ENCODE measurements around the gene MANEAL. TPM values are rescaled to one million over a fixed set of nuclear protein-coding genes. Genes with fewer than 3 reads are reported as not detected.

Gene MANEAL
- total and polyA plus RNA-seq, 2 of the 4 experiments (the other 2 are of a cell fraction): 0.54 to 0.55 TPM

DNA sequence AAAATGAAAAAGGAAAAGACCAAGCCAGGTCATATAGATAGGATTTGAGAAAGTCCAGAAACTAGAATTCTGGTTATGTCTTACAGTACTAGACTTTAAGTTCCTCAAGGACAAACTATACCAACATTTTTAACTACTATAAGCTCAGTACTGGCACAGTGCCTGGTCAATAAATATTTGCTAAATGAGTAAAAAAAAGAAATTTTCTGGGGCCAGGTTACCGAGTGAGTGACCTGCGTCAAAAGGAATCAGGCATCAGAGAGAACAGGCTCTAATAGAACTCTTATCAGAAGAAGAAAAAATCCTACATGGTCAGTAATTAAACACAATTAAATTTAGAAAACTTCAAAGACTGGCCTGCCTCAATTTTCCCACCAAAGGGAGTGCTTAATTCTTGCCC is 38.2 kb downstream of the MANEAL start:
- no peak overlapping the region for H2BK20ac ChIP-seq (ENCODE audit: low read depth, low read length)
- H3K56ac ChIP-seq (ENCODE audit: extremely low read depth, insufficient read depth, low read length): no peak overlapping the region
- BruUV-seq (replicated peaks): no TSS peak
- no peak overlapping the region for H3K23ac ChIP-seq (ENCODE audit: low read depth, low read length)
- no peak overlapping the region for H2AK5ac ChIP-seq (ENCODE audit: low read depth, low read length)
- no peak overlapping the region for H2AFZ ChIP-seq (replicated peaks; ENCODE audit: low read length, poor library complexity)
- no CpG with 5 or more reads among the region's 2 CpGs for WGBS, 2 experiments (ENCODE audit: extremely low coverage in 2 of 2, insufficient read length in 1 of 2)
- H4K91ac ChIP-seq (ENCODE audit: insufficient read depth, low read depth, low read length): no peak overlapping the region
- H3K36me3 ChIP-seq (ENCODE audit: control insufficient read depth, insufficient read depth, low read length): peaks cover 34% of the 10 kb centered on the region
- in situ Hi-C loops (cut with MboI; ENCODE audit: low sequenced_read_pairs): no loop called here
- ATAC-seq (ENCODE audit: low read depth): no peak
- H3K9ac ChIP-seq (ENCODE audit: low read depth, low read length): no peak overlapping the region
- H4K8ac ChIP-seq (ENCODE audit: low read depth in 2 of 2, low read length in 2 of 2): no peak overlapping the region
- H3K27me3 ChIP-seq (ENCODE audit: control insufficient read depth, insufficient read depth, low read length): no peaks in the 10 kb centered on the region
- H2AK9ac ChIP-seq (replicated peaks; ENCODE audit: low read depth, low read length, poor library complexity): no peak overlapping the region
- H3K14ac ChIP-seq (replicated peaks; ENCODE audit: low read depth, low read length): no peak overlapping the region
- no peak for DNase-seq
- intact Hi-C loops (cut with micrococcal nuclease): no loop called here
- dilution Hi-C loops (cut with HindIII; ENCODE audit: low sequenced_read_pairs, unreplicated experiment): no loop called here
- no peak overlapping the region for H3K4ac ChIP-seq (ENCODE audit: low read depth, low read length)
- H3K4me2 ChIP-seq (ENCODE audit: low read depth, low read length): no peak overlapping the region
- H2BK15ac ChIP-seq (ENCODE audit: low read depth, low read length): no peak overlapping the region
- no peak overlapping the region for H3K4me3 ChIP-seq (ENCODE audit: insufficient read depth, low read depth, low read length)
- no peak overlapping the region for H3K18ac ChIP-seq (ENCODE audit: low read depth, low read length)
- ChIA-PET POLR2A (ENCODE audit: unreplicated experiment) (no interaction called here), CTCF (no interaction called here)
- TF ChIP-seq RAD21 (IDR thresholded peaks at IDR 0.05; ENCODE audit: low read length) (no peak), RCOR1 (IDR thresholded peaks at IDR 0.05; ENCODE audit: insufficient replicate concordance, low read length) (no peak), FOS (IDR thresholded peaks at IDR 0.05; ENCODE audit: low read depth, low read length) (no peak), CEBPB (IDR thresholded peaks at IDR 0.05; ENCODE audit: low read depth, low read length) (no peak), NFE2L2 (IDR thresholded peaks at IDR 0.05; ENCODE audit: low read depth, low read length) (no peak), MAFK (IDR thresholded peaks at IDR 0.05; ENCODE audit: low read depth, low read length) (no peak), MXI1 (IDR thresholded peaks at IDR 0.05; ENCODE audit: borderline replicate concordance, low read depth, low read length) (no peak), POLR2A (IDR thresholded peaks at IDR 0.05; ENCODE audit: low read depth, low read length) (no peak), BHLHE40 (IDR thresholded peaks at IDR 0.05; ENCODE audit: low read depth, low read length) (no peak), SMC3 (IDR thresholded peaks at IDR 0.05; ENCODE audit: low read depth, low read length) (no peak), MAZ (IDR thresholded peaks at IDR 0.05; ENCODE audit: borderline replicate concordance, low read depth, low read length) (no peak), RFX5 (IDR thresholded peaks at IDR 0.05; ENCODE audit: low read depth, low read length) (no peak)
- TF ChIP-seq, protein P1, sequence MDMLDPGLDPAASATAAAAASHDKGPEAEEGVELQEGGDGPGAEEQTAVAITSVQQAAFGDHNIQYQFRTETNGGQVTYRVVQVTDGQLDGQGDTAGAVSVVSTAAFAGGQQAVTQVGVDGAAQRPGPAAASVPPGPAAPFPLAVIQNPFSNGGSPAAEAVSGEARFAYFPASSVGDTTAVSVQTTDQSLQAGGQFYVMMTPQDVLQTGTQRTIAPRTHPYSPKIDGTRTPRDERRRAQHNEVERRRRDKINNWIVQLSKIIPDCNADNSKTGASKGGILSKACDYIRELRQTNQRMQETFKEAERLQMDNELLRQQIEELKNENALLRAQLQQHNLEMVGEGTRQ (IDR thresholded peaks at IDR 0.05; ENCODE audit: low read depth, low read length): no peak
- TF ChIP-seq, protein P2, sequence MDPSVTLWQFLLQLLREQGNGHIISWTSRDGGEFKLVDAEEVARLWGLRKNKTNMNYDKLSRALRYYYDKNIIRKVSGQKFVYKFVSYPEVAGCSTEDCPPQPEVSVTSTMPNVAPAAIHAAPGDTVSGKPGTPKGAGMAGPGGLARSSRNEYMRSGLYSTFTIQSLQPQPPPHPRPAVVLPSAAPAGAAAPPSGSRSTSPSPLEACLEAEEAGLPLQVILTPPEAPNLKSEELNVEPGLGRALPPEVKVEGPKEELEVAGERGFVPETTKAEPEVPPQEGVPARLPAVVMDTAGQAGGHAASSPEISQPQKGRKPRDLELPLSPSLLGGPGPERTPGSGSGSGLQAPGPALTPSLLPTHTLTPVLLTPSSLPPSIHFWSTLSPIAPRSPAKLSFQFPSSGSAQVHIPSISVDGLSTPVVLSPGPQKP (IDR thresholded peaks at IDR 0.05; ENCODE audit: borderline replicate concordance, low read depth, low read length): no peak
- TF ChIP-seq, protein P3, sequence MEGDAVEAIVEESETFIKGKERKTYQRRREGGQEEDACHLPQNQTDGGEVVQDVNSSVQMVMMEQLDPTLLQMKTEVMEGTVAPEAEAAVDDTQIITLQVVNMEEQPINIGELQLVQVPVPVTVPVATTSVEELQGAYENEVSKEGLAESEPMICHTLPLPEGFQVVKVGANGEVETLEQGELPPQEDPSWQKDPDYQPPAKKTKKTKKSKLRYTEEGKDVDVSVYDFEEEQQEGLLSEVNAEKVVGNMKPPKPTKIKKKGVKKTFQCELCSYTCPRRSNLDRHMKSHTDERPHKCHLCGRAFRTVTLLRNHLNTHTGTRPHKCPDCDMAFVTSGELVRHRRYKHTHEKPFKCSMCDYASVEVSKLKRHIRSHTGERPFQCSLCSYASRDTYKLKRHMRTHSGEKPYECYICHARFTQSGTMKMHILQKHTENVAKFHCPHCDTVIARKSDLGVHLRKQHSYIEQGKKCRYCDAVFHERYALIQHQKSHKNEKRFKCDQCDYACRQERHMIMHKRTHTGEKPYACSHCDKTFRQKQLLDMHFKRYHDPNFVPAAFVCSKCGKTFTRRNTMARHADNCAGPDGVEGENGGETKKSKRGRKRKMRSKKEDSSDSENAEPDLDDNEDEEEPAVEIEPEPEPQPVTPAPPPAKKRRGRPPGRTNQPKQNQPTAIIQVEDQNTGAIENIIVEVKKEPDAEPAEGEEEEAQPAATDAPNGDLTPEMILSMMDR (conservative IDR thresholded peaks at IDR 0.05; ENCODE audit: low read depth, low read length): no peak
- H3K79me1 ChIP-seq (ENCODE audit: low read depth in 1 of 2, low read length in 2 of 2): peaks cover 0 to 5% of the 10 kb centered on the region in 2 experiments; a peak in 1 of 4 replicates
- no peaks in the 10 kb centered on the region for H3K9me3 ChIP-seq (ENCODE audit: control insufficient read depth, insufficient read depth, low read length)
- H3K9me1 ChIP-seq (ENCODE audit: insufficient read depth, low read length): no peaks in the 10 kb centered on the region
- H3K27ac ChIP-seq (ENCODE audit: insufficient read depth, low read length): no peak overlapping the region
- H2BK5ac ChIP-seq (ENCODE audit: low read depth, low read length, poor library complexity, severe bottlenecking): no peak overlapping the region
- H4K5ac ChIP-seq (ENCODE audit: low read depth, low read length): no peak overlapping the region
- H3K4me1 ChIP-seq (ENCODE audit: control insufficient read depth, insufficient read depth, low read length): no peaks in the 10 kb centered on the region
- no peaks in the 10 kb centered on the region for H4K20me1 ChIP-seq (ENCODE audit: insufficient read depth, low read length)
- no peak overlapping the region for H2BK120ac ChIP-seq (ENCODE audit: low read depth, low read length)
